Medulla oblongata (tissue), 1 donor: Measurements from ENCODE around the gene DGKB.
"Not testable (repeated sequence)": the region's sequence is repeated elsewhere in the genome, so short reads cannot be mapped to it uniquely, and the experiment has no call there.

ENCODE experiments used
- DNase-seq: peaks from one replicate; pipeline ENCODE4 v3.0.0-alpha.2; 2015; ENCODE audit errors: extremely low spot score

The DGKB gene

DNA sequence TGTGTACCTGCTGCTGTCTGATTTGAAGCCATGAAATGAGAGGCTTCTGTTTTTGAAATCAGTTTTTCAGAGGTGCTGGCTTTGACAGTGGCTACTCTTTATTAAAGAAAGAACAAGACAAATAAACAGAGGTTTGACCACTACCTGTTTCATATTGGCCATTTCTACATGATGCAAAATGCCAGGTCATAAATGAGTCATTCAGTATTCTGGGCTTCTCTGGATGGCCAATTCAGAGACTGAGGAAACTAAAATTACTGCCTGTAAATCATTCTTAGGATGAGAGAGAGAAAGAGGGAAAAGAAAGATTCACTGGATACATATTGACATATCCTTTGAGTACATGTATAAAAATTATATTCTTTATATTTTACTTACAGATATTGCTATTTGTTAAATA, 609.8 kb downstream of the DGKB start:
- DNase-seq = no peak

GRCh38 chr7:14289957-14290356, 612.6 kb downstream of the DGKB start:
- no peak for DNase-seq

GRCh38 chr7:14288701-14289100, 613.9 kb downstream of the DGKB start:
- no peak for DNase-seq

DNA sequence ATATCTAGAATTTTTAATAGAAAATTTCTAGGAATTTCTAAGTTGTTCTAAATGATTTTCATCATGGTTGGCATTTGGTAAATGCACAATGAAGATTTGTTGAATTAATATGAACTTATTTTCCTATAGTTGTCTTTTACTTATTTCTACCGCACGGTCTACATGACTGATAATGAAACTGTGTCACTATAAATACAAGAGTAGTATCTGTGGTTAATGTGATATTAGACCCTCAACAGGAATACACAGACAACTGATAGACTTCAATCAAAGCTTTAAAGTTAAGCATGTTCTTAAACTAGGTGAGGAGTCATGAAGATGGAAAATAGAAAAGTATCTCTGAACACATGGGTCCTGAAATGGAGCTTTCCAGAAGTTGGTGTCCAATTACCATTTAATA, 615.2 kb downstream of the DGKB start:
- DNase-seq = no peak

DNA sequence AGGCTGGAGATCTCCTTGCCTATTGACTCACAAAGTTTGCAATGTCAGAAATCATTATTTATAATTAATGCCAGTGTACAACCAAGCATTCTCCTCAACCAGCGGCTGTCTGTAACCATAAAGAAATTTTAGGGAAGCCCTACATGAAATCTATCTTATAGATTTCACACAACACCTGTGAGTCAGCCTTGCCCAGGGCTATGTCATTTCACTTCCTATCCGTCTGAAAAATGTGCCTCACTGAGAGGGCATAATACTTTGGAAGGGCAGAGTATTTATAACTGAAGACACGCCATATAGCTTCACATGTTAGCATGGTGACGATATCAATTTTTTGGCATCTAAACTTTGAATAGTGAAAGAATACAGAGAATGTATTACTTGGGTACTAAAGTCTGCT, 616.5 kb downstream of the DGKB start:
- no peak for DNase-seq

DNA sequence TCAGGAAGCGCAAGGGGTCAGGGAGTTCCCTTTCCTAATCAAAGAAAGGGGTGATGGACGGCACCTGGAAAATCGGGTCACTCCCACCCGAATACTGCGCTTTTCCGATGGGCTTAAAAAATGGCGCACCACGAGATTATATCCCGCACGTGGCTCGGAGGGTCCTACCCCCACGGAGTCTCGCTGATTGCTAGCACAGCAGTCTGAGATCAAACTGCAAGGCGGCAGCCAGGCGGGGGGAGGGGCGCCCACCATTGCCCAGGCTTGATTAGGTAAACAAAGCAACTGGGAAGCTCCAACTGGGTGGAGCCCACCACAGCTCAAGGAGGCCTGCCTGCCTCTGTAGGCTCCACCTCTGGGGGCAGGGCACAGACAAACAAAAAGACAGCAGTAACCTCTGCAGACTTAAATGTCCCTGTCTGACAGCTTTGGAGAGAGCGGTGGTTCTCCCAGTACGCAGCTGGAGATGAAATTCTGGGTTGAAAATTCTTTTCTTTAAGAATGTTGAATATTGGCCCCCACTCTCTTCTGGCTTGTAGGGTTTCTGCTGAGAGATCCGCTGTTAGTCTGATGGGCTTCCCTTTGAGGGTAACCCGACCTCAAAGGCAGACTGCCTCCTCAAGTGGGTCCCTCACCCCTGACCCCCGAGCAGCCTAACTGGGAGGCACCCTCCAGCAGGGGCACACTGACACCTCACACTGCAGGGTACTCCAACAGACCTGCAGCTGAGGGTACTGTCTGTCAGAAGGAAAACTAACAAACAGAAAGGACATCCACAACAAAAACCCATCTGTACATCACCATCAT, 623.3 kb downstream of the DGKB start:
- DNase-seq = not testable (repeated sequence)

DNA sequence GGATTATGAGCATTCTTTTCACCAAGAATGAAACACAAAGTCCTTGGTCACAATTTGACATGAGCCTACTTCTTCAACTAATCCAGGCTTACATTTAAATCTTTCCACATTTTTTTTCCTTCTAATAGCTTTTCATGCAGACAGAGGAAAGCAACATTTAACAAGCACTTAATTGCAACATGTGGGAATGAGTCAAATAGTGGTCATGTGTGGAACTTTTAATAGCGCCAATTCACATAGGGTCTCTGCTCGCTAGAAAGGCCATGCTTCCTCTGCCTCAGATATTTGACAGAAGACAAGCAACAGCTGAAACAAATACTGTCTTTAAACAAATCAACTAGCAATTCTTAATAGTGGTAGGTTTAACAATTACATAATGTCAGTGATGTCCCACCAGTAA, 627.2 kb downstream of the DGKB start:
- no peak for DNase-seq

GRCh38 chr7:14271441-14271840, 631.1 kb downstream of the DGKB start:
- DNase-seq = peak; percentile 11

GRCh38 chr7:14270099-14270498, 632.5 kb downstream of the DGKB start:
- no peak for DNase-seq

GRCh38 chr7:14260011-14260410, 642.5 kb downstream of the DGKB start:
- DNase-seq = no peak

- DNase-seq = no peak
Measured at GRCh38 chr7:14258861-14259260, 643.7 kb downstream of the DGKB start.

- DNase-seq = no peak
Measured at GRCh38 chr7:14258441-14258840, 644.1 kb downstream of the DGKB start.

DNA sequence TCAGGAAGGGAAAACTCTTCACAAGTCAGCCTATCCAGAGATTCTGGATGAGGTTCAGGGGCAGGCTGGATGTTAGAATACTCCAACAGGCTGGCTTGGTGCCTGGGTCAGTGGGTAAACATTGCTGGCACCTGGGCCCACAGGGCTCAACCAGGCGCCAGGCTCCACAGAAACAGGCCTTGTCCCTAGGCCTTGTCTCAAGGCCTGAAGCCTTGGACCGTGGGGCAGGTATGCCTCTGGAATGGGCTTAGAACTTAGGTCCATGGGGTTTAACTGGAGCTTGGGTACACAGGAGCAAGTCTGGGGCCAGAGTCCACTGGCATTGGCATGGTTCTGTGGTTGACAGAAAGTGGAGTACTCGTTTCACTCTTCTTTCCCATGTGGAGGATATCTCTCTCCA, 650.1 kb downstream of the DGKB start:
- no peak for DNase-seq

DNA sequence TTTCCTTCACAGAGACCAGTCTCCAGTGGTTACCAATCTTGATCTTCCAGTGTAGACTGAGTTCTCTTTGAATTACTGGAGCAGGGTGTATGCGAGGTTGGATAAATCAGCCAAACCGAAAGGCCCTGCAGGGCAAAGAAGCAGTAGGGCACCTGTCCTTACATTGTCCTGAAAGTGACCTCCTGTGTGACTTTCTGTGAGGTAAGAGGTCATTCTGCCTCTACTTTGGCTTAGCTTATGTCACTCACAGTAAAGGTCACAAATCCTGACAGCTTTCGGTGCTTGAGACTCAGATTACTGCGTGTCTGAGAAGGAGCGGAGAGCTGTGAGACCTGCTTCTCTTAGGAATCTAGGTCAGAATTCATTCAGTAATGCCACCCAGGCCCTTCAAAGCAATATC, 660.4 kb downstream of the DGKB start:
- no peak for DNase-seq

GRCh38 chr7:14236834-14237233, 665.7 kb downstream of the DGKB start:
- no peak for DNase-seq

DNA sequence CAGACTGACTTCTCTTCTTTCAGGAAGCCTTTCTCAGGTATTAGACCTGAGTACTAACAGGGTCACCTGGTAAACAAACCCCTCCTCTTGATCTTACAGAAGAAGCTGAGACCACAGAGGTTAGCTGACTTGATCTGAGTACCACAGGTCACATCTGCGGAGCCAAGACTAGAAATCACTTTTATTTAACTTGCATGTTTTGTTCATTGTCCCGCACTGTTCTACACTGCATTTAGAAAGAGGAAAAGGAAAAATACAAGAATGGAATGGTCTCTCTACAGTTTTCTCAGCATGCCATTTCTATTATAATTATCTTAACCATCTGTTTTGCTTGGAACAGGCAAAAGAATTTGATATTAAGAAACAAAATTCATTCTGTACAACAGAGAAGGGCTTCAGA, 667.5 kb downstream of the DGKB start:
- no peak for DNase-seq

DNA sequence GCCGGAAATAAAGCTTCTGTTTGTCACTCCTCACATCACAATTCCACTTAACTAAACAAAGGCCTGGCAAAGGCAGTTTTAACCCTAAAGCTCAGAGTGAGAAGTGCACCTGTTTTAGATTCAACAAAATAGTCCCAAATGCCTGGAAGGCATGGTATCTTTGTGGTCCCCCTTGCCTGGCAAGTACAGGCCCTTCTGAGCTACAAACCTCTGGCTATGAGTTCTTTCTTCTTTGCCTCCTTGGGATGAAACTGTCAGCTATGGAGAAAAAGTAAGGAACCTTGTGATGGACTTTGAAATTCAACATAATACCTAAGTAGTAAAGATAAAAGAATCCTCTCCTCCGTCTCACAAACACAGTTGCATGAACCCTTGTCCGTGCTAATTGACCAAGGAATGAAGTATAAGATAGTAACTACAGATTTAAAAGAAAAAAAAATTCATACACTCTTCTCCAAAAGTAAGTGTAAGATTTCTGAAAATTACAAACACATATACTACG, 668.6 kb downstream of the DGKB start:
- no peak for DNase-seq

DNA sequence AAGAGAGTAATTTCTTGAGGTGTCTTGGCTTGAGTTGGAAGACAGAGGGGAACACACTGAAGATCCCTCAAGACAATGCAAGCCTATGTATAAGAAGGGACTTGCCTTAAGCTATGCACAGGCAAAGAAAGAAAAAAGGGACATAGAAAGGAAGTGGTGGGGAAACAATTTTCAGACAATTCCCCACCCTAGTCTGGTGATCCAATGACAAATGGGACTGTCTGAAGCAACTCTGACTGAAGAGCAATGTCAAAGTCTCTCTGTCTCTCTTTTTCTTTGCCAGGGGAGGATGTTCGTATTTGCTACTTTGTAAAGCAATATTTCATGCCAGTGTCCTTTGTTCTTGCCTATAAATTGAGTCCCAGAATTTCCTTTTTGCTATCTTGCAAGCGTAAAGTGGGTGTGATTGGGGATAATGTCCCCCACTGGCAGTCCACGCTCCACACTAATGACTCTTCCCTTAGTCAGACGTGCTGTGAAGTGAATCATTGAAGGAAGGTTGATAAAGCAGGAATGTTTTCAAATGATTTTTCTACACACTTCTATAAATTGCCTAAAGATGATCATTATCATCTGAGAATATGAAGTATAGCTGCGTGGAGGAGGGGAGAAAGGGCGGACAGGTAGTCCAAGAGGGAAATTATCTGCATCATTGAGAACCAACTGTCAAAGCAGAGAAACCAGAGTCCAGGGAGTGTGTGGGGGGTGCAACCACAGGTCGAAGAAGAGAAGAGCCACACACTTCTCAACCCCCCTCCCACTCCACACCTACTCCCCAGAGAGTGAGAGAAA, 669.3 kb downstream of the DGKB start:
- no peak for DNase-seq

GRCh38 chr7:14229047-14229446, 673.5 kb downstream of the DGKB start:
- no peak for DNase-seq

DNA sequence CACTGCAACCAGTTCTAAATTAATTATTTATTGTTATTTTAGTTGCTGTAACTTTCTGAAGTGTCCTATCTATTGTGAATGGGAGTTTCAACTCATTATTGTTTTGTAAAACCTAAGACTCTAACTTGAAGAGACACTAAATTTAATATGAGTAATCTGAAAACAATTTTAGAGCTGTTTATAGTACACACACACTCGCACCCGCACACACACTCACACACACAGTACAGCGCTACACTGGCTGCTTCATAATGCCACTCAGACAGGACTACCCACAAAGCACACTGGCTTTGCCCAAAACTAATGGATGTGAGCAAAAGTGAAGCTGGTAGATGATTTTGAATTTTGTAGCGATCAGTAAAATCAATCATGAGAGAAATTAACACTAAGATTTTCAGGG, 674.2 kb downstream of the DGKB start:
- no peak for DNase-seq

- DNase-seq = no peak
Measured at GRCh38 chr7:14226126-14226525, 676.4 kb downstream of the DGKB start.

- DNase-seq = no peak
Measured at GRCh38 chr7:14219125-14219524, 683.4 kb downstream of the DGKB start.

GRCh38 chr7:14218338-14218737, 684.2 kb downstream of the DGKB start:
- no peak for DNase-seq
